ENCODE results near the gene LRRC70. TPM values are rescaled to one million over a fixed set of nuclear protein-coding genes. Genes with fewer than 3 reads are reported as not detected.

LRRC70 gene
- total and polyA plus RNA-seq, 3 experiments from 2014 or later: 0.13 to 1.1 (median 0.60) TPM

- POLR2A ChIA-PET: no interaction called here
- no peak overlapping the region for H3K27ac Mint-ChIP-seq
- peaks cover 3% of the 10 kb centered on the region for H3K36me3 ChIP-seq (ENCODE audit: insufficient read depth, low read length)
Observed at GRCh38 chr5:62627901-62628300, 49.3 kb downstream of the LRRC70 start.

More at GRCh38 chr5:62627901-62628300, 49.3 kb downstream of the LRRC70 start:
- no peak for DNase-seq
- no peaks in the 10 kb centered on the region for H3K9me3 ChIP-seq (ENCODE audit: low read length)
- CTCF ChIA-PET: no interaction called here
- no peaks in the 10 kb centered on the region for H3K27me3 ChIP-seq (ENCODE audit: insufficient read depth, low read length, poor library complexity, severe bottlenecking)
- no peak overlapping the region for H3K4me3 ChIP-seq (ENCODE audit: low read length)
- Mint-ChIP-seq H3K4me1 (no peaks in the 10 kb centered on the region), H3K4me3 (no peak overlapping the region), H3K36me3 (peaks cover 0 to 46% (median 17%) of the 10 kb centered on the region in 3 donors), H3K9me3 (no peaks in the 10 kb centered on the region), H3K27me3 (no peaks in the 10 kb centered on the region)
- H3K4me1 ChIP-seq (ENCODE audit: insufficient read depth, low read length): no peaks in the 10 kb centered on the region
- no peak overlapping the region for H3K27ac ChIP-seq (ENCODE audit: low read depth, low read length)

Other genes with a start within 250 kb of the LRRC70 start
- gene DIMT1, start 174.9 kb upstream of the LRRC70 start, total RNA-seq: 10 to 100 TPM; 54.4 to 58.9 TPM
- 38.4 TPM for gene DIMT1, start 174.9 kb upstream of the LRRC70 start, polyA plus RNA-seq
- gene IPO11, start 166.1 kb upstream of the LRRC70 start, total RNA-seq: 10 to 100 TPM; 70.0 to 74.7 TPM
- gene IPO11, start 166.1 kb upstream of the LRRC70 start, polyA plus RNA-seq: 9.9 TPM

All from CD8-positive, alpha-beta memory T cell (primary cell).